Adipose tissue (tissue), 3 donors: Measurements from ENCODE around the gene ELANE. TPM values are rescaled to one million over a fixed set of nuclear protein-coding genes. Genes with fewer than 3 reads are reported as not detected.
"Not testable (repeated sequence)": the region's sequence is repeated elsewhere in the genome, so short reads cannot be mapped to it uniquely, and the experiment has no call there.

Experiments
- H3K27ac ChIP-seq: one replicate; pipeline ENCODE4 v1.5.1; 2013; ENCODE audit warnings: low read depth, low read length
- WGBS, 3 donors: extraction: QIAGEN DNeasy Blood & Tissue Kit; methylation state at CpG; one replicate each; pipeline ENCODE4 v1.1.7; 2013; 5-methylcytosine and 5-hydroxymethylcytosine counted together
- polyA plus RNA-seq, 3 donors: library from polyadenylated mRNA; stranded (reverse); fragments of 200-250 nt; gene quantifications; one replicate each; pipeline ENCODE4 v1.2.3, GENCODE V29; 2013
- donor health status: healthy with polysubstance abuse.
- donor health status: Bipolar disorder and iron deficiency.
- donor health status: healthy.

Gene ELANE
- polyA plus RNA-seq, 3 donors = 0.54 to 9.2 (median 2.4) TPM

- H3K27ac ChIP-seq = no peak overlapping the region
- WGBS, 3 donors = 93 to 95% (median 94%) methylated on average over 25 to 72 of the region's 72 CpGs
Measured at GRCh38 chr19:812747-813218, 39.3 kb upstream of the ELANE start.

GRCh38 chr19:813219-814151, 38.6 kb upstream of the ELANE start:
- no peak overlapping the region for H3K27ac ChIP-seq
- 91 to 94% (median 91%) methylated on average over 69 to 87 of the region's 87 CpGs for WGBS, 3 donors

GRCh38 chr19:814152-815078, 37.7 kb upstream of the ELANE start:
- no peak overlapping the region for H3K27ac ChIP-seq
- 87 to 92% (median 89%) methylated on average over 48 to 49 of the region's 49 CpGs for WGBS, 3 donors

- WGBS, 3 donors = 89 to 96% (median 95%) methylated on average over 36 to 47 of the region's 47 CpGs
- H3K27ac ChIP-seq = no peak overlapping the region
Measured at GRCh38 chr19:815079-815774, 36.9 kb upstream of the ELANE start.

GRCh38 chr19:815775-816499, 36.2 kb upstream of the ELANE start:
- WGBS, 3 donors = 92 to 97% (median 95%) methylated on average over 11 to 13 of the region's 13 CpGs
- no peak overlapping the region for H3K27ac ChIP-seq

GRCh38 chr19:816500-816857, 35.6 kb upstream of the ELANE start:
- H3K27ac ChIP-seq = no peak overlapping the region
- 83 to 91% (median 90%) methylated on average over 2 of the region's 2 CpGs for WGBS, 3 donors

- H3K27ac ChIP-seq = not testable (repeated sequence)
- 88 to 98% (median 96%) methylated on average over 5 of the region's 5 CpGs for WGBS, 3 donors
Measured at GRCh38 chr19:820212-820611, 31.9 kb upstream of the ELANE start.

- 2 to 3% (median 3%) methylated on average over 25 to 59 of the region's 64 CpGs for WGBS, 3 donors
- H3K27ac ChIP-seq = no peak overlapping the region
Measured at GRCh38 chr19:821231-821824, 30.8 kb upstream of the ELANE start.

- 1 to 2% (median 1%) methylated on average over 26 to 83 of the region's 86 CpGs for WGBS, 3 donors
- no peak within 1 kb of the TSS for H3K27ac ChIP-seq
Measured at GRCh38 chr19:821825-822503, 30.1 kb upstream of the ELANE start, which contains the start of gene PLPPR3. Gene PLPPR3, minus strand, starts transcription at chr19:821955. Its CDS starts 396 bp downstream, at chr19:821559.

GRCh38 chr19:823565-824121, 28.5 kb upstream of the ELANE start:
- H3K27ac ChIP-seq = no peak overlapping the region
- WGBS, 3 donors = 38 to 62% (median 46%) methylated on average over 12 of the region's 12 CpGs

GRCh38 chr19:824885-825284, 27.2 kb upstream of the ELANE start:
- WGBS, 3 donors = 54 to 78% (median 55%) methylated on average over 14 to 15 of the region's 15 CpGs
- no peak overlapping the region for H3K27ac ChIP-seq

GRCh38 chr19:825897-826644, 26.0 kb upstream of the ELANE start:
- H3K27ac ChIP-seq = no peak overlapping the region
- 70 to 82% (median 74%) methylated on average over 19 of the region's 19 CpGs for WGBS, 3 donors

- H3K27ac ChIP-seq = no peak overlapping the region
- WGBS, 3 donors = 75 to 84% (median 81%) methylated on average over 11 of the region's 11 CpGs
Measured at GRCh38 chr19:827314-827709, 24.8 kb upstream of the ELANE start.

GRCh38 chr19:827710-828321, 24.3 kb upstream of the ELANE start, which contains the start of gene AZU1:
Gene AZU1, plus strand, starts transcription at chr19:827837. Its CDS starts 10 bp downstream, at chr19:827847.
- WGBS, 3 donors = 39 to 76% (median 47%) methylated on average over 33 of the region's 33 CpGs
- H3K27ac ChIP-seq = no peak within 1 kb of the TSS

GRCh38 chr19:829129-829758, 22.9 kb upstream of the ELANE start:
- 51 to 71% (median 61%) methylated on average over 18 of the region's 18 CpGs for WGBS, 3 donors
- H3K27ac ChIP-seq = no peak overlapping the region
